Activated CD8-positive, alpha-beta T cell treated with anti-CD3 and anti-CD28 coated beads, Interleukin-2, amount 10 ng/mL, durations not matched to agents 7 days and 5 days (primary cell): ENCODE data around the gene TRIM77. TPM values are rescaled to one million over a fixed set of nuclear protein-coding genes. Genes with fewer than 3 reads are reported as not detected.
"Not testable (repeated sequence)": the region's sequence is repeated elsewhere in the genome, so short reads cannot be mapped to it uniquely, and the experiment has no call there.

Experiments
- ATAC-seq: fragments of 150-1000 bp; cut with Tn5 transposase; one replicate; pipeline ENCODE4 v1.10.0; 2021; ENCODE audit warnings: moderate library complexity
- CTCF ChIA-PET: fragments of 350-600 bp; sonication (Branson Sonifier 250); formaldehyde crosslinking; loops from one replicate; lab custom pipeline; 2021; ENCODE audit warnings: antibody characterized with exemption; lab: Charles Lee
- POLR2A ChIA-PET: fragments of 350-600 bp; sonication (Branson Sonifier 250); formaldehyde crosslinking; loops from one replicate; lab custom pipeline; 2021; ENCODE audit warnings: antibody characterized with exemption; lab: Charles Lee
- DNase-seq: peaks from one replicate; pipeline ENCODE4 v3.0.0-alpha.2; 2020
- H3K27ac Mint-ChIP-seq: one replicate; pipeline ENCODE4 v1.8.0; 2021; ENCODE audit warnings: mild to moderate bottlenecking, mixed read lengths
- H3K27me3 Mint-ChIP-seq: one replicate; pipeline ENCODE4 v1.8.0; 2021; ENCODE audit warnings: low read depth, mixed read lengths
- H3K36me3 Mint-ChIP-seq: one replicate; pipeline ENCODE4 v1.8.0; 2021; ENCODE audit warnings: low read depth, mixed read lengths
- H3K4me1 Mint-ChIP-seq: one replicate; pipeline ENCODE4 v1.8.0; 2021; ENCODE audit warnings: low read depth, mixed read lengths
- H3K4me3 Mint-ChIP-seq: one replicate; pipeline ENCODE4 v1.8.0; 2021; ENCODE audit warnings: mild to moderate bottlenecking, mixed read lengths
- H3K9me3 Mint-ChIP-seq: one replicate; pipeline ENCODE4 v1.8.0; 2022; ENCODE audit warnings: mixed read lengths; ENCODE audit not compliant: insufficient read depth
- total RNA-seq, 2 experiments: library from RNA; stranded (reverse); gene quantifications; one replicate each; pipeline ENCODE4 v1.2.3, GENCODE V29; 2021

Gene TRIM77
- total RNA-seq, 2 experiments from 2014 or later, result not detected

DNA sequence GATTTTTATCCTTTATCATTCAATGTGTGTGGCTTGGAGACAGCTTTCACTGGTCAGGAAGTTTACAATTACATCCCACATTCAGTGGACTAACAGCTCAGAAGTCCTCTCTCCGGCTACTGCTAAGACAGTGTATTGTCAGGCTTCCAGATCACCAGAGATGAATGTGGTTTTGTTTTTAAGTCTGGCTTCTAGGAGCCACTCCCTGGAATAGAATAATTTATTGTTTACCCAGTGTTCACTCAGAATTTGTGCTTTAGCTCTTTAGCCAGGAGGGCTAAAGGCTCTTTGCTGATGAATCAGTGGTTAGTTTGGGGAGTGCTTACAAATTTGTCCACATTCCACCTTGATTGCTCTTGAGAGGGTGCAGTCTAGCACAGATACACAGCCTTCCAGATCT, 26.5 kb downstream of the TRIM77 start:
- CTCF ChIA-PET, result no interaction called here
- DNase-seq (no peak), ATAC-seq (no peak)
- Mint-ChIP-seq H3K4me1 (no peaks in the 10 kb centered on the region), H3K9me3 (no peaks in the 10 kb centered on the region), H3K4me3 (no peak overlapping the region), H3K36me3 (no peaks in the 10 kb centered on the region), H3K27me3 (no peaks in the 10 kb centered on the region), H3K27ac (no peak overlapping the region)
- POLR2A ChIA-PET, result no interaction called here

GRCh38 chr11:89737116-89737515, 27.0 kb downstream of the TRIM77 start:
- H3K27me3 Mint-ChIP-seq, result no peaks in the 10 kb centered on the region
- POLR2A ChIA-PET, result no interaction called here
- H3K9me3 Mint-ChIP-seq, result no peaks in the 10 kb centered on the region
- no peak for DNase-seq
- H3K4me3 Mint-ChIP-seq, result no peak overlapping the region
- CTCF ChIA-PET, result no interaction called here
- H3K27ac Mint-ChIP-seq, result no peak overlapping the region
- ATAC-seq, result no peak
- H3K4me1 Mint-ChIP-seq, result no peaks in the 10 kb centered on the region
- H3K36me3 Mint-ChIP-seq, result no peaks in the 10 kb centered on the region

GRCh38 chr11:89741406-89741805, 31.3 kb downstream of the TRIM77 start:
- H3K4me3 Mint-ChIP-seq, H3K9me3 Mint-ChIP-seq, POLR2A ChIA-PET, H3K27ac Mint-ChIP-seq, ATAC-seq, DNase-seq, H3K27me3 Mint-ChIP-seq, CTCF ChIA-PET, H3K4me1 Mint-ChIP-seq, H3K36me3 Mint-ChIP-seq: not testable (repeated sequence)

DNA sequence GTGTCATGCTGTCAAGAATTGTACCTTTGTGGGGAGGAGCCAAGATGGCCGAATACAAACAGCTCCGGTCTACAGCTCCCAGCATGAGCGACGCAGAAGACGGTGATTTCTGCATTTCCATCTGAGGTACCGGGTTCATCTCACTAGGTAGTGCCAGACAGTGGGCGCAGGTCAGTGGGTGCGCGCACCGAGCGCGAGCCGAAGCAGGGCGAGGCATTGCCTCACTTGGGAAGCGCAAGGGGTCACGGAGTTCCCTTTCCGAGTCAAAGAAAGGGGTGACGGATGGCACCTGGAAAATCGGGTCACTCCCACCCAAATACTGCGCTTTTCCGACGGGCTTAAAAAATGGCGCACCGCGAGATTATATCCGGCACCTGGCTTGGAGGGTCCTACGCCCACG, 34.1 kb downstream of the TRIM77 start:
- H3K27ac Mint-ChIP-seq, H3K4me3 Mint-ChIP-seq, H3K9me3 Mint-ChIP-seq, H3K4me1 Mint-ChIP-seq, CTCF ChIA-PET, H3K36me3 Mint-ChIP-seq, ATAC-seq, POLR2A ChIA-PET, H3K27me3 Mint-ChIP-seq, DNase-seq: not testable (repeated sequence)

DNA sequence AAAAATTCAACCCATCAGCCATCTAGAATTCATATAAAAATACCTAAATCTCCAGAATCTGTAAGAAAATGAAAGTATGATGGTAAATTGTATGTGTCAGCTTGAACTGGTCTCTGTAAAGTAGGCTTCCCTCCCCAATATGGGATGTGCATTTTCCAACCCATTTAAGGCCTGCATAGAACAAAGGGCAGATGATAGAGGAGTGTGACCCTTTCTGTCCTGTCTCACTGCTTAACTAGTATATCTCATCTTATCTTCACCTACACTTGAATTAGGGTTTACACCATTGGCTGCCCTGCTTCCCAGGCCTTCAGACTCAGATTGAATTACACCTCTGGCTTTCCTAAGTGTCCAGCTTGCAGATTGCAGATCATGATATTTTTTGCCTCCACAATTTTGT, 40.7 kb downstream of the TRIM77 start:
- H3K36me3 Mint-ChIP-seq, H3K4me3 Mint-ChIP-seq, POLR2A ChIA-PET, H3K27ac Mint-ChIP-seq, DNase-seq, H3K4me1 Mint-ChIP-seq, H3K9me3 Mint-ChIP-seq, ATAC-seq, H3K27me3 Mint-ChIP-seq, CTCF ChIA-PET: not testable (repeated sequence)

Other genes starting within 250 kb of the TRIM77 start
- not detected for gene NOX4, start 218.9 kb upstream of the TRIM77 start, total RNA-seq
- gene TRIM49, start 98.3 kb downstream of the TRIM77 start, total RNA-seq, result not detected
- gene TRIM64B, start 168.2 kb downstream of the TRIM77 start, total RNA-seq, result not detected
- gene TRIM49D1, start 211.9 kb downstream of the TRIM77 start, total RNA-seq, result not detected
- not detected for gene TRIM49D2, start 213.8 kb downstream of the TRIM77 start, total RNA-seq